Measurements from ENCODE around the gene CRB2.

DNA sequence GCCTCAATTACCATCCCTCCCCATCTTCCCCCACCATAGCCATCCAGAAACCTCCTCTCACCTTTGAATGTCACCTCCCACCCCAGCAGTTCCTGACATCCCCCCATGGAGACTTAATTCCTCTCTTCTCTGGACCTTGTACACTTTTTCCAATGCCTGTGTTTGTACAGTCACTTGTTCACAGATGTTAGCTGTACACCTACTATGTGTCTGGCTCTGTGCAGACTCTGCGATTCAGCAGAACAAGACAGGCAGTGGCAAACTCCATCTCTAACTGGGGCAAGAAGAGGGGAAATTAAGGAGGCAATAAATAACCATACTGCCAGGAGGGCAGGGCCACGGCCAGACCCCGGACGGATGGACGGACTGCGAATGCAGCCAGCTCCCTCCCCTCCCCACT lies 29.8 kb upstream of the CRB2 start:
- TF ChIP-seq, protein P1, sequence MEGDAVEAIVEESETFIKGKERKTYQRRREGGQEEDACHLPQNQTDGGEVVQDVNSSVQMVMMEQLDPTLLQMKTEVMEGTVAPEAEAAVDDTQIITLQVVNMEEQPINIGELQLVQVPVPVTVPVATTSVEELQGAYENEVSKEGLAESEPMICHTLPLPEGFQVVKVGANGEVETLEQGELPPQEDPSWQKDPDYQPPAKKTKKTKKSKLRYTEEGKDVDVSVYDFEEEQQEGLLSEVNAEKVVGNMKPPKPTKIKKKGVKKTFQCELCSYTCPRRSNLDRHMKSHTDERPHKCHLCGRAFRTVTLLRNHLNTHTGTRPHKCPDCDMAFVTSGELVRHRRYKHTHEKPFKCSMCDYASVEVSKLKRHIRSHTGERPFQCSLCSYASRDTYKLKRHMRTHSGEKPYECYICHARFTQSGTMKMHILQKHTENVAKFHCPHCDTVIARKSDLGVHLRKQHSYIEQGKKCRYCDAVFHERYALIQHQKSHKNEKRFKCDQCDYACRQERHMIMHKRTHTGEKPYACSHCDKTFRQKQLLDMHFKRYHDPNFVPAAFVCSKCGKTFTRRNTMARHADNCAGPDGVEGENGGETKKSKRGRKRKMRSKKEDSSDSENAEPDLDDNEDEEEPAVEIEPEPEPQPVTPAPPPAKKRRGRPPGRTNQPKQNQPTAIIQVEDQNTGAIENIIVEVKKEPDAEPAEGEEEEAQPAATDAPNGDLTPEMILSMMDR (IDR thresholded peaks at IDR 0.05; ENCODE audit: low read depth, low read length) = no peak
- TF ChIP-seq, protein P2, sequence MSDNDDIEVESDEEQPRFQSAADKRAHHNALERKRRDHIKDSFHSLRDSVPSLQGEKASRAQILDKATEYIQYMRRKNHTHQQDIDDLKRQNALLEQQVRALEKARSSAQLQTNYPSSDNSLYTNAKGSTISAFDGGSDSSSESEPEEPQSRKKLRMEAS (IDR thresholded peaks at IDR 0.05; ENCODE audit: low read depth, low read length) = no peak
